ENCODE measurements around the gene LIPC. TPM values are rescaled to one million over a fixed set of nuclear protein-coding genes. Genes with fewer than 3 reads are reported as not detected.

Gene LIPC
- total and polyA plus RNA-seq, 7 donors = 0.01 TPM; not detected in 6

DNA sequence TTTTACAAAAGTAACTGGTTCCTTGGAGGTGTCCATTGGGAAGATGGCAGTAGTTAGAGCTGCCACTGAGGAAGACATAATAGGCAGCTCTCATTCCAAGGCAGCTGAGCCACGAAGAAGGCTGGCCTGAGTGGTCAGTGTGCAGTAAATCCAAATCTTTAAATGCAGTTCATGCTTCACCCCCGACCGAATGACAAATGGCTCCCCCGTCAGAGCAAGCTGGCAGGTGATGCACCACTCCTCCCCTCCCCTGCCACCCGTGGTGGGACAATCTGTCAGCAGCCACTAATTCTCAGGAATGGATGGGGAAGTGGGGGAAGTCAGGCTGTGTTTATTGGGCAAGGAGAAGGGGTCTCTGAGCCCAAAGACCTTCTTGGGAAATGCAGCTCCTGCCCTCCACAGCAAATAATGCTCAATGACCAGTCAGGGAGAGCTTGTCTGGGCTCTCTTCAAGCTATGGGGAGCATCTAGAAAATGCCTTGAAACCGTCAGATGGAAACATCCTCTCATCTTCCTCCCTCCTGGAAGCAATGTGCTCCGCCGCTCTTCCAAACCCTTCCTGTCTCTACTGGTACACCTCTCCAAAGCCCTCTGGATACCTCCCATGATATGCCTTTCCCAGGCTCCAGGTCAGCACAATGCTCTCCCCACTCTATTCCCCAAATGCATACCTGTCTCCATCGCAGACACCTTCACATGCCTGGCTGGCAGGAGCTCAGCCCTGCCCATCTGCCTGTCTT, 65.4 kb downstream of the LIPC start:
- Histone ChIP-seq H3K27me3 (ENCODE audit: insufficient read depth in 3 of 3, low read length in 2 of 3) (no peaks in the 10 kb centered on the region), H3K36me3 (ENCODE audit: insufficient read depth in 1 of 2, low read depth in 1 of 2) (no peaks in the 10 kb centered on the region), H3K27ac (no peak overlapping the region), H3K4me1 (peaks cover 3% of the 10 kb centered on the region), H3K4me3 (no peak overlapping the region), H3K9me3 (no peaks in the 10 kb centered on the region)
- TF ChIP-seq, protein P1, sequence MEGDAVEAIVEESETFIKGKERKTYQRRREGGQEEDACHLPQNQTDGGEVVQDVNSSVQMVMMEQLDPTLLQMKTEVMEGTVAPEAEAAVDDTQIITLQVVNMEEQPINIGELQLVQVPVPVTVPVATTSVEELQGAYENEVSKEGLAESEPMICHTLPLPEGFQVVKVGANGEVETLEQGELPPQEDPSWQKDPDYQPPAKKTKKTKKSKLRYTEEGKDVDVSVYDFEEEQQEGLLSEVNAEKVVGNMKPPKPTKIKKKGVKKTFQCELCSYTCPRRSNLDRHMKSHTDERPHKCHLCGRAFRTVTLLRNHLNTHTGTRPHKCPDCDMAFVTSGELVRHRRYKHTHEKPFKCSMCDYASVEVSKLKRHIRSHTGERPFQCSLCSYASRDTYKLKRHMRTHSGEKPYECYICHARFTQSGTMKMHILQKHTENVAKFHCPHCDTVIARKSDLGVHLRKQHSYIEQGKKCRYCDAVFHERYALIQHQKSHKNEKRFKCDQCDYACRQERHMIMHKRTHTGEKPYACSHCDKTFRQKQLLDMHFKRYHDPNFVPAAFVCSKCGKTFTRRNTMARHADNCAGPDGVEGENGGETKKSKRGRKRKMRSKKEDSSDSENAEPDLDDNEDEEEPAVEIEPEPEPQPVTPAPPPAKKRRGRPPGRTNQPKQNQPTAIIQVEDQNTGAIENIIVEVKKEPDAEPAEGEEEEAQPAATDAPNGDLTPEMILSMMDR (IDR thresholded peaks at IDR 0.05) = no peak
- ATAC-seq (no peak), DNase-seq (no peak)
- 65 to 83% (median 70%) methylated on average over 9 of the region's 9 CpGs for WGBS, 3 donors
- intact Hi-C loops (cut with DNase I) = no loop called here

DNA sequence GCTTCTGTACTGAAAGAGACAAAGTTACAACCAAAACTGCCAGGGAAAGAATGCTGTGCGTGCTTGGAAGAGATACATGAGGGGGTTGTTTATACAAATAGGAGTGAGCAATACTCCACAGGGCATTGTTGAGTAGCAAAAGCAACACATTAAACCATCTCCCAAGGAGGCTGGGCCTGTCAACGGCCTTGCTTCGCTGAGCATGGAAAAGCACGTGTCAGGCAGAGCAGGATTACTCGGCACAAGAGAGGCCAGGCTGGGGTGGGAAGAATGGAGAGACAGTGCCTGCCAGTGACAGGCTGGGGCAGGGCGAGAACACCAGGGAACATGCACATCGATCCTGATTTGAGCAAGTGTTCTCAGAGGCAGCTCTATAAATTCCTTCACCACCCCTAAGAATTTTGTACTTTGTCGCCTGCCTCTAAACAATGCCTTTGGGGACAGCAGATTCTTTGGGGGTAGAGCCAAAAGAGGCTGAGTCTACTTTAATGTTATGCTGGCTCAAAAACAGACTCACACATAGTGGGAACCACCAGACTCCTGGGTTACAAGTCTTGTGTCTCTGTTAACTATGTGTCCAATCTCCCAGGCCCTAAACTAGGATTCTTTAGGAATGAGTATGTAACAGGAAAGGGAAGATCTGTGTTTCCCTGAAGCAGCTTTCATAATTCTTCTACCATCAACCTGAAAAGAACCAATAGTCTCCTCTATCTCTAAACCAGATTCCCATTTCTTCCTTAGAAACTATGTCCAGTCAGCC, 67.2 kb downstream of the LIPC start:
- Histone ChIP-seq H3K4me1 (no peaks in the 10 kb centered on the region), H3K27ac (no peak overlapping the region), H3K9me3 (no peaks in the 10 kb centered on the region), H3K4me3 (no peak overlapping the region), H3K27me3 (ENCODE audit: insufficient read depth in 3 of 3, low read length in 2 of 3) (no peaks in the 10 kb centered on the region), H3K36me3 (ENCODE audit: insufficient read depth in 1 of 2, low read depth in 1 of 2) (no peaks in the 10 kb centered on the region)
- intact Hi-C loops (cut with DNase I) = no loop called here
- ATAC-seq (no peak), DNase-seq (no peak)
- WGBS, 3 donors = 66 to 67% (median 67%) methylated on average over 8 of the region's 8 CpGs
- TF ChIP-seq, protein P1 (IDR thresholded peaks at IDR 0.05) = no peak

DNA sequence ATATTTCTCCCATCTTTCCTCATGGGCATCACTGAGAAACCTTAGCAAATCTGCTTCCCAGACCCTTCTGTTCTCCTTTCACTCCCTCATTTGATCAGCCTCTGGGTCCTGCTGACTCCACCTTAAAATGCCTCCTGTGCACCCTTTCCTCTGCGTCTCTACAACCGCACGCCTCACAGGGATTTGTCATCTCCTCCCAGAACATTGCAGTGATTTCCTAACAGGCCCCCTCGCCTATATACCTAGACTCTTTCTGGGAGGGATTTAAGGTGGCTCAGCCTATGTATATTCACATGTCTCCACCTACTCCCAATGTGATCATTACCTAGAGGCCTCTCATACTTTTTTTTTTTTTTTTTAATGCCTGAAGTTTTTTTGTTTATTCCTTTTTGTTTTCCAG, 69.2 kb downstream of the LIPC start:
- TF ChIP-seq, protein P1 (IDR thresholded peaks at IDR 0.05) = no peak
- H3K27me3 ChIP-seq (ENCODE audit: insufficient read depth in 3 of 3, low read length in 2 of 3) = no peaks in the 10 kb centered on the region
- no peaks in the 10 kb centered on the region for H3K9me3 ChIP-seq
- 91 to 96% (median 92%) methylated on average over 4 of the region's 4 CpGs for WGBS, 3 donors
- intact Hi-C loops (cut with DNase I) = no loop called here
- ATAC-seq (no peak), DNase-seq (no peak)
- no peaks in the 10 kb centered on the region for H3K36me3 ChIP-seq (ENCODE audit: insufficient read depth in 1 of 2, low read depth in 1 of 2)
- peaks cover 9% of the 10 kb centered on the region for H3K4me1 ChIP-seq
- no peak overlapping the region for H3K4me3 ChIP-seq
- no peak overlapping the region for H3K27ac ChIP-seq

DNA sequence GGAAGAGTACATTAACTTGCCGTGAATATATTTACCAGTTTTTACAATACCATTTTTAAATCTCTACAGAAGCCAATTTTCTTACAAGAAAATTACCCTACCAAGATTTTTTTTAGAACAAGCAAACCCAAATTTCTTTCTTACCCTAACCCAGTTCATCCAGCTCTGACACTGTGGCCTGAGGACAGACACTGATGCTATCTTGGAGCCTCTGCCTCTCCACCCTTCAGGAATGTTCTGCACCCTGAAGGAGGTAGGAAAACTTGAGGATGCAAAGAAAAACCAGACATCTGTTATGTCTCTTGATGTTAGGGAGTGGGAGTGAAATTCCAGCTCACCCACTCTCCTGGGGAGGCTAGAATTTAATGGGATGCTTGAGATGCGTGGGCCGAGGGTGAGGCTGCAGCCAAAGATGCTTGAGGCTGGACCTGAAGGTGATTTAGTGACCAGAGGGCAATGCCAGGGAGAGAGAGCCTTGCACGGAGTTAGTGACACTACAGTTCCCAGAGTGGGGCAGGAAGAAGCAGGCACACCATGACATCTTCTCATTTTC, 69.9 kb downstream of the LIPC start:
- TF ChIP-seq, protein P1 (IDR thresholded peaks at IDR 0.05) = no peak
- Histone ChIP-seq H3K4me3 (no peak overlapping the region), H3K4me1 (peaks cover 16% of the 10 kb centered on the region), H3K36me3 (ENCODE audit: insufficient read depth in 1 of 2, low read depth in 1 of 2) (no peaks in the 10 kb centered on the region), H3K27me3 (ENCODE audit: insufficient read depth in 3 of 3, low read length in 2 of 3) (no peaks in the 10 kb centered on the region), H3K9me3 (no peaks in the 10 kb centered on the region), H3K27ac (no peak overlapping the region)
- WGBS, 3 donors = 91% methylated on average over 4 of the region's 4 CpGs
- no peak for DNase-seq
- no peak for ATAC-seq
- intact Hi-C loops (cut with DNase I) = no loop called here
